Sigmoid colon (tissue), 7 donors: Measurements from ENCODE around the gene SPATA31C2. TPM values are rescaled to one million over a fixed set of nuclear protein-coding genes. Genes with fewer than 3 reads are reported as not detected.
"Not testable (repeated sequence)": the region's sequence is repeated elsewhere in the genome, so short reads cannot be mapped to it uniquely, and the experiment has no call there.

Experiments used
- DNase-seq: peaks from one replicate; pipeline ENCODE4 v3.0.0-alpha.2; 2019
- H3K27ac ChIP-seq, 4 donors: fragments of 200-600 bp; sonication (generic); one replicate each; pipeline ENCODE4 v1.5.1; 2016 to 2019; ENCODE audit warnings: mild to moderate bottlenecking in 1 of 4
- H3K27me3 ChIP-seq, 3 donors: fragments of 200-600 bp; sonication (generic); one replicate each; pipeline ENCODE4 v1.5.1; 2019; ENCODE audit warnings: mild to moderate bottlenecking in 1 of 3
- H3K36me3 ChIP-seq, 4 donors: fragments of 200-600 bp; sonication (generic); one replicate each; pipeline ENCODE4 v1.5.1; 2016 to 2019
- H3K4me1 ChIP-seq, 4 donors: fragments of 200-600 bp; sonication (generic); one replicate each; pipeline ENCODE4 v1.5.1; 2017 to 2019
- H3K4me3 ChIP-seq, 4 donors: fragments of 200-600 bp; sonication (generic); one replicate each; pipeline ENCODE4 v1.5.1; 2017 to 2019; ENCODE audit warnings: mild to moderate bottlenecking in 2 of 4, moderate library complexity in 1 of 4
- H3K9me3 ChIP-seq, 4 donors: fragments of 200-600 bp in 3 of 4; sonication (generic) in 3 of 4; one replicate each; pipeline versions ENCODE4 v1.5.1 to v1.6.1; 2013 to 2019
- EP300 ChIP-seq, 4 donors: sonication (generic); formaldehyde crosslinking; IDR thresholded peaks; one replicate each; pipeline ENCODE4 v1.6.1; 2017; ENCODE audit warnings: antibody characterized with exemption in 4 of 4
- POLR2A ChIP-seq, 2 donors: fragments of 450-650 bp; IDR thresholded peaks; one replicate each; pipeline ENCODE4 v1.6.1; 2016; ENCODE audit warnings: antibody characterized with exemption in 2 of 2, mild to moderate bottlenecking in 2 of 2, moderate library complexity in 2 of 2
- POLR2AphosphoS5 ChIP-seq, 4 donors: sonication (generic); formaldehyde crosslinking; IDR thresholded peaks; one replicate each; pipeline ENCODE4 v1.6.1; 2017; ENCODE audit warnings: antibody characterized with exemption in 4 of 4
- WGBS, 2 donors: extraction: QIAGEN DNeasy Blood & Tissue Kit; methylation state at CpG; one replicate each; pipeline ENCODE4 v1.1.7; 2013; 5-methylcytosine and 5-hydroxymethylcytosine counted together
- intact Hi-C: fragments of 100-400 bp; cut with DNase I; formaldehyde crosslinking; loops from one replicate; pipeline ENCODE4 v1.15.1; 2023
- polyA plus RNA-seq, 3 donors: library from polyadenylated mRNA; stranded (reverse); fragments of 200-250 nt; gene quantifications; one replicate each; pipeline ENCODE4 v1.2.3, GENCODE V29; 2013
- total RNA-seq, 4 donors: library from RNA; depleted of rRNA; stranded (reverse); fragments of >200 nt; gene quantifications; one replicate each; pipeline ENCODE4 v1.1.0, GENCODE V29; 2016
- TF ChIP-seq, protein P1 (sequence below), 4 experiments: fragments of 450-650 bp in 3 of 4; fragments of 200-600 bp in 1 of 4; IDR thresholded peaks; one replicate each; pipeline ENCODE4 v1.5.1; 2016 to 2019; ENCODE audit warnings: antibody characterized with exemption in 4 of 4, mild to moderate bottlenecking in 3 of 4, moderate library complexity in 2 of 4
- donor health status: healthy with polysubstance abuse.
- donor health status: Bipolar disorder and iron deficiency.
- donor health status: healthy.

SPATA31C2 gene
- total and polyA plus RNA-seq, 7 donors = not detected

DNA sequence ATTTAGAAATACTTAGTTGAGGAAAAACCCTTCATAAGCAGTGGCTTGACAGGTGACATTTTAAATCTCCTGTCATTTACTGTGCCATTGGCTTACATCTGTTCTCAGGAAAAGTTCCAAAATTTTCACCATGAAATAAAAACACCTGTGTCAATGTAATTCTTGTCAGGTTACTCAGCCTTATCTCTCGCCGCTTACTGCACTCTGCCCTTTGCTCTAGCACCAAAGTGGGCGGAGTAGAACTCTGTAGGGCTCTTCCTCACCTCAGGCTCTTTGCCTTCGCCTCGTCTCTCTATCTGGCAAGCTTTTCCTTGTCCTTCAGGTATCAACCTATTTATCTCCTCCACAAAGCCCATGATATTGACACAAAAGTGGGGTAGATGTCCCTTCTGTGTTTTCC is 20.2 kb downstream of the SPATA31C2 start:
- H3K4me1 ChIP-seq, H3K27ac ChIP-seq, H3K36me3 ChIP-seq, H3K4me3 ChIP-seq, intact Hi-C loops, H3K27me3 ChIP-seq, H3K9me3 ChIP-seq, DNase-seq: not testable (repeated sequence)
- WGBS, 2 donors = 19 to 62% methylated on average over 5 of the region's 5 CpGs

DNA sequence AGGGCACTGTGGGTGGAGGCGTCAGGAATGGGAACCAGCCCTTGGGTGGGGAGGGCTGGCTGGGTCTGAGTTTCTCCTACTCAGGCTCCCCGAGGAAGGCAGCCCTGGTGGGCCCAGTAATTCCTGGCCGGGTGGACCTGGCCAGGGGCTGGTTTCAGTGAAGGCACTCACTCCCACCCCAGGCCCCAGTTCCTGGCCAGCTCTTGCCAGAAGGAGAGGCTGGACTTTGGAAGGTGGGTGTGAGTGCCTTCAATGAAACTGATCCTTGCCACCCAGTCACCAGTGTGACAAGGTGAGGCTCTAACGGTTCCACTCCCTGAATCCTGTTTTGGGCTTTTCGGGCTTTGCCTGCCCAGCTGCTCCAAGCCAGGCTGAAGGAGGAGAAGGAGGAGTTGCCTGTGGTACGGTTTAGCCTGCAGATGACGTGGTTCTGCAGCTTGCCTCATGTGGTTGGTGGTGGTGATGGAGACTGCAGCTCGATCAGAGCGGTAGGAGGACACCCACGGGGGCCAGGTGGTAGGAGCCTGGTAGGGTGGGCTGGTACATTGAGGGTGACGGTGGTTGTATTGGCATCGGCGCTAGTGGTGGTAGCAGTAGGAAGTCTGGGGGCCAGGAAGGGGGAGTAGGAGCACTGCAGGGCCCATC is 23.2 kb downstream of the SPATA31C2 start:
- H3K4me1 ChIP-seq, H3K27ac ChIP-seq, H3K36me3 ChIP-seq, H3K27me3 ChIP-seq, DNase-seq, intact Hi-C loops, H3K9me3 ChIP-seq, H3K4me3 ChIP-seq: not testable (repeated sequence)
- WGBS, 2 donors = 72 to 87% methylated on average over 13 of the region's 13 CpGs

DNA sequence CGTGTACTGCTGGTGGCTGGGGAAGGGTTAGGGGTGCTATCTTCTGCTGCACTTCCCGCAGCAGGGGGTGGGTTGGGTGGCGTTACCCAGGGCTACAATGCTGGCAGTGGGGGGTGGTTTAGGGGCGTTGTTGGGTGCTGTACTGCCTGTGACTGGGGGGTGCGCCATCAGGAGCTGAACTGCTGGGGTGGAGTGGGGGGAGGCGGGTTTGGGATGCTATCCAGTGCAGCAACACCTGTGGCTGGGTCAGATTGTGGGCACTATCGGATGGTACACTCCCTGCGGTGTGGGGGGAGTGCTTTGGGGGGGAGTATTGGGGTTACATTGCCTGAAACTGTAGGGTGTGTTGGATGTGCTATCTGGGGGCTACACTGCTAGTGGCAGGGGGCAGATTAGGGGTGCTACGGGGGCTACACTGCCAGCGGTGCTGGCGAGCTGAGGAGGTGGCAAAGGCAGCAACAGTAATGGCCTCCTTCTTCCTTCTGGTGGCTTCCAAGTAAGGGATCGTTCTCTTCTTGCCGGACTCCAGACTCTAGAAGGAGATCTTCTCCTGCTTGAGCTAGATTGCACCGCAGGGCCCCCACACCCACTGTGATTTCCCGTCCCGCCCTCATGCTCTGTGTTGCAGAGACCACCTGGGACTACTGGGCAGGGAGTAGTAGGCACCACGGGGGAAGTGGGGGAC is 23.9 kb downstream of the SPATA31C2 start:
- H3K4me1 ChIP-seq, H3K9me3 ChIP-seq, intact Hi-C loops, H3K27me3 ChIP-seq, H3K36me3 ChIP-seq, H3K27ac ChIP-seq, DNase-seq, H3K4me3 ChIP-seq: not testable (repeated sequence)
- WGBS, 2 donors = 79 to 89% methylated on average over 17 of the region's 17 CpGs

DNA sequence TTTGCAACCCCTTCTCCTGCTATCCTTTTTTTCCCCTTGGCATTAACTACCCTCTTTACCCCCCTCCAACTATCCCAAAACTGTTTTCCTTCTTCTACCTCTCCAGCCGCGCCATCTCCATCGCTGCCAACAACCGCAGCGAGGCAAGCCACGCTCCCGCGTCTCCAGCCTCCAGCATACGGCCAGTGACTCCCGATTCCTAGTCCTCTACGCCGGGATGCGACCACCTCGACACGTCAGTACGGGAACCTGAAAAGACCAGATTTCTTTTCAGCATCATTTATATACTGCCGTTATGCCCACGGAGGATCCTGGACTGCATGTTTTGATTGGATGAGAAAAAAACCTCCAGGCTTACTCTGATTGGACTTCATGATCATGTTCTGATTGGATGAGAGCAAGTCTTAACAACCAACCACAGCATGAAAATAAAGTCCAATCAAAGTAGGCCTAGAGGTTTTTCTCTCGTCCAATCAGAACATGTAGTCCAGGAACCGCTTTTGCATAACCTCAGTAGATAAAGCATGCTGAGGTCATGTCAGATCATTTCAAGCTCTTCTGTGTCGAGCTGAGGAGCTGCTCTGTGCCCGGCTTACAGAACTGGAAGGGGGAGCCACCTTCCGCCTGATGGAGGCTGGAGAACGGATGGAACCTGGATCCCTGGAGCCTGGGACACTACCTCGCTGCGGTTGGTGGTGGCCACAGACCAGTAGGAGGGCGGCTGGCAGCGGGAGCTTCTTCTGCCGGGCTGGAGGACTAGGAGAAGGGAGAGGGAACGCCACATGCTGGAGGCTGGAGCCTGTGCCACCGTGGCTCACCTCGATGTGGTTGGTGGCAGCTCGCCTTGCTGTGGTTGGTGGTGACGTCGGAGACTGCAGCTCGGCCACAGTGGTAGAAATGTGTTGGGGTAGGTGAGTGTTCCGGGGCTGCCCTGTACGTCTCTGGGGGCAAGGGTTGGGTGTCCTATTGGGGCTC is 24.8 kb downstream of the SPATA31C2 start:
- WGBS, 2 donors = 89 to 95% methylated on average over 35 to 38 of the region's 38 CpGs
- intact Hi-C loops, H3K9me3 ChIP-seq, H3K36me3 ChIP-seq, DNase-seq, H3K4me1 ChIP-seq, H3K27me3 ChIP-seq, H3K27ac ChIP-seq, H3K4me3 ChIP-seq: not testable (repeated sequence)

DNA sequence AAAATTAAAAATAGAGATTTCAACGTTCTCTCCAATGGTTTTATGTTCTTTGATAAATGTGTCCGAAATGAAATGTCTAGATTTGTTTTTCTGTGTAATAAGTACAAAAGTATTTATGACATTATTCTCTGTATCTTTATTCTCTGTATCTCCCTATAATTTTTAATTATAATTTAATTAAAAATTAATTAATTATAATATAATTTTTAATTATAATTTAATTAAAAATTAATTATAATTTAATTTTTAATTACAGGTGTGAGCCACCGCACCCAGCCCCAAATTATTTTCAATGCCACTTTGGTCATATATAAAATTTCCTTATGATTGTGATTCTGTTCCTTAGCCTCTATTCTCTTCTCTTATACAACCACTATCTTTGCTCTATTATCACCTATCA is 28.2 kb downstream of the SPATA31C2 start:
- DNase-seq = no peak
- Histone ChIP-seq H3K36me3 (no peaks in the 10 kb centered on the region), H3K27ac (no peak overlapping the region), H3K27me3 (no peaks in the 10 kb centered on the region), H3K4me3 (no peak overlapping the region), H3K9me3 (peaks cover 0 to 3% (median 0%) of the 10 kb centered on the region in 4 donors), H3K4me1 (no peaks in the 10 kb centered on the region)
- intact Hi-C loops = no loop called here
- TF ChIP-seq, protein P1, sequence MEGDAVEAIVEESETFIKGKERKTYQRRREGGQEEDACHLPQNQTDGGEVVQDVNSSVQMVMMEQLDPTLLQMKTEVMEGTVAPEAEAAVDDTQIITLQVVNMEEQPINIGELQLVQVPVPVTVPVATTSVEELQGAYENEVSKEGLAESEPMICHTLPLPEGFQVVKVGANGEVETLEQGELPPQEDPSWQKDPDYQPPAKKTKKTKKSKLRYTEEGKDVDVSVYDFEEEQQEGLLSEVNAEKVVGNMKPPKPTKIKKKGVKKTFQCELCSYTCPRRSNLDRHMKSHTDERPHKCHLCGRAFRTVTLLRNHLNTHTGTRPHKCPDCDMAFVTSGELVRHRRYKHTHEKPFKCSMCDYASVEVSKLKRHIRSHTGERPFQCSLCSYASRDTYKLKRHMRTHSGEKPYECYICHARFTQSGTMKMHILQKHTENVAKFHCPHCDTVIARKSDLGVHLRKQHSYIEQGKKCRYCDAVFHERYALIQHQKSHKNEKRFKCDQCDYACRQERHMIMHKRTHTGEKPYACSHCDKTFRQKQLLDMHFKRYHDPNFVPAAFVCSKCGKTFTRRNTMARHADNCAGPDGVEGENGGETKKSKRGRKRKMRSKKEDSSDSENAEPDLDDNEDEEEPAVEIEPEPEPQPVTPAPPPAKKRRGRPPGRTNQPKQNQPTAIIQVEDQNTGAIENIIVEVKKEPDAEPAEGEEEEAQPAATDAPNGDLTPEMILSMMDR (IDR thresholded peaks at IDR 0.05) = no peak
- TF ChIP-seq POLR2A (IDR thresholded peaks at IDR 0.05) = no peak
- no peak for TF ChIP-seq POLR2AphosphoS5 (IDR thresholded peaks at IDR 0.05)
- no peak for TF ChIP-seq EP300 (IDR thresholded peaks at IDR 0.05)
- WGBS, 2 donors = 90 to 93% methylated on average over 3 of the region's 3 CpGs

DNA sequence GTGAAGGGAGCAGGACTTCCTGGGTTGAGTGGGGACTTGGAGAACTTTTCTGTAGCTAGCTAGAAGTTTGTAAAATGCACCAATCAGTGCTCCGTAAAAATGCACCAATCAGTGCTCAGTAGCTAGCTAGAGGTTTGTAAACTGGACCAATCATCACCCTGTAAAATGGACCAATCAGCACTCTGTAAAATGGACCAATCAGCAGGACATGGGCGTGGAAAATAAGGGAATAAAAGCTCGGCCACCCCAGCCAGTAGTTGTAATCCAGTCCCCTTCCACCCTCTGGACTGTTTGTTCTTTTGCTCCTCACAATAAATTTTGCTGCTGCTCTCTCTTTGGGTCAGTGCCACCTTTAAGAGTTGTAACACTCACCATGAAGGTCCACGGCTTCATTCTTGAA is 29.5 kb downstream of the SPATA31C2 start:
- TF ChIP-seq, protein P1 (IDR thresholded peaks at IDR 0.05) = no peak
- TF ChIP-seq EP300 (IDR thresholded peaks at IDR 0.05) = no peak
- TF ChIP-seq POLR2AphosphoS5 (IDR thresholded peaks at IDR 0.05) = no peak
- no peak for TF ChIP-seq POLR2A (IDR thresholded peaks at IDR 0.05)
- Histone ChIP-seq H3K4me3 (no peak overlapping the region), H3K27ac (no peak overlapping the region), H3K9me3 (peaks cover 0 to 3% (median 0%) of the 10 kb centered on the region in 4 donors), H3K27me3 (no peaks in the 10 kb centered on the region), H3K36me3 (no peaks in the 10 kb centered on the region), H3K4me1 (no peaks in the 10 kb centered on the region)
- WGBS, 2 donors = 84 to 89% methylated on average over 4 of the region's 4 CpGs
- intact Hi-C loops = loop anchor here (5.0 to 10.0 kb wide), 2 partner anchors 279 to 896 kb away; partner anchors contain the start of gene SPIN1
- no peak for DNase-seq
